ENCODE data around the gene PPP4R1.

The PPP4R1 gene

GRCh38 chr18:9535430-9535991 lies 78.8 kb downstream of the PPP4R1 start:
- no peak for DNase-seq (ENCODE audit: low read depth in 1 of 2, low spot score in 1 of 2)
- Histone ChIP-seq H3K27ac (replicated peaks) (no peak overlapping the region), H3K4me3 (replicated peaks; ENCODE audit: insufficient read depth, low read length) (no peak overlapping the region), H3K27me3 (ENCODE audit: insufficient read depth, poor library complexity, severe bottlenecking) (no peaks in the 10 kb centered on the region)
- no peak for TF ChIP-seq SPI1 (IDR thresholded peaks at IDR 0.05; ENCODE audit: borderline replicate concordance, low read depth)
- no peak for TF ChIP-seq REST (IDR thresholded peaks at IDR 0.05; ENCODE audit: insufficient replicate concordance, low read depth)
- TF ChIP-seq GABPA (IDR thresholded peaks at IDR 0.05; ENCODE audit: low read depth): no peak
- TF ChIP-seq POLR2AphosphoS5 (IDR thresholded peaks at IDR 0.05; ENCODE audit: low read depth): no peak
- no peak for TF ChIP-seq CTCF (IDR thresholded peaks at IDR 0.05; ENCODE audit: insufficient read depth, low read length)

- no peaks in the 10 kb centered on the region for H3K27me3 ChIP-seq (ENCODE audit: insufficient read depth, poor library complexity, severe bottlenecking)
- TF ChIP-seq REST (IDR thresholded peaks at IDR 0.05; ENCODE audit: insufficient replicate concordance, low read depth) (no peak), CTCF (IDR thresholded peaks at IDR 0.05; ENCODE audit: insufficient read depth, low read length) (no peak), SPI1 (IDR thresholded peaks at IDR 0.05; ENCODE audit: borderline replicate concordance, low read depth) (no peak), POLR2AphosphoS5 (IDR thresholded peaks at IDR 0.05; ENCODE audit: low read depth) (no peak), GABPA (IDR thresholded peaks at IDR 0.05; ENCODE audit: low read depth) (no peak)
- no peak overlapping the region for H3K4me3 ChIP-seq (replicated peaks; ENCODE audit: insufficient read depth, low read length)
- DNase-seq (ENCODE audit: low read depth in 1 of 2, low spot score in 1 of 2): no peak
- H3K27ac ChIP-seq (replicated peaks): no peak overlapping the region
Observed at GRCh38 chr18:9534844-9535243, 79.5 kb downstream of the PPP4R1 start.

GRCh38 chr18:9531791-9532410 lies 82.5 kb downstream of the PPP4R1 start:
- TF ChIP-seq POLR2AphosphoS5 (IDR thresholded peaks at IDR 0.05; ENCODE audit: low read depth) (no peak), REST (IDR thresholded peaks at IDR 0.05; ENCODE audit: insufficient replicate concordance, low read depth) (no peak), SPI1 (IDR thresholded peaks at IDR 0.05; ENCODE audit: borderline replicate concordance, low read depth) (no peak), GABPA (IDR thresholded peaks at IDR 0.05; ENCODE audit: low read depth) (no peak), CTCF (IDR thresholded peaks at IDR 0.05; ENCODE audit: insufficient read depth, low read length) (no peak)
- DNase-seq (ENCODE audit: low read depth in 1 of 2, low spot score in 1 of 2): no peak
- Histone ChIP-seq H3K4me3 (replicated peaks; ENCODE audit: insufficient read depth, low read length) (no peak overlapping the region), H3K27ac (replicated peaks) (no peak overlapping the region), H3K27me3 (ENCODE audit: insufficient read depth, poor library complexity, severe bottlenecking) (no peaks in the 10 kb centered on the region)

All from HL-60 (cell line).